Keratinocyte (primary cell): ENCODE measurements around the gene FHIT.

Experiments
- EZH2 ChIP-seq: IDR thresholded peaks from one replicate; pipeline ENCODE4 v1.6.1; 2012; ENCODE audit warnings: inconsistent platforms, mild to moderate bottlenecking, low read length, moderate library complexity
- TF ChIP-seq, protein P1 (sequence below), 3 experiments: IDR thresholded peaks in 1 of 3; conservative IDR thresholded peaks in 1 of 3; optimal IDR thresholded peaks in 1 of 3; 2 replicates in 2 of 3; 3 replicates in 1 of 3; pipeline versions ENCODE3 to v1.5.1; 2011; ENCODE audit warnings: low read length in 3 of 3, mild to moderate bottlenecking in 3 of 3, moderate library complexity in 2 of 3, control low read depth in 1 of 3, inconsistent platforms in 1 of 3; ENCODE audit not compliant: insufficient read depth in 2 of 3; ENCODE audit errors: extremely low read depth in 1 of 3

DNA sequence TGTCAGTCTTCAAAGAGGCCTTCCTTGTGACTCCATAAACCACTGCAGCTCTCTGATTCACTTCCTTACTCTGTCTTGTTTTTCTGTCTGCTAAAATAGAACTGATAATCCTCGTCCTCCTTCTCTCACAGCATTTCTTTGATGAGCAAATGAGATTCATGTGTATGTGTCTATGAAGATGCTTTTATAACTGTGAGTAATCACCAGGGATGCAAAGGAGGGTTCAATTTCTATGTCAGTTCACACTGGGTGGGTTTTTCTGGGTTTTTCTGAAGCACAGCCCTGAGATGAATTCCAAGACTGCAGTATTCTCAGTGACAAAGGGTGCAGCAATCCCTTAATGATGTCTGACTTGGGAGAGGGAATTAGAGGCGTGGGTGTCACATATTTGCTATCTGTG is 1454.8 kb downstream of the FHIT start:
- TF ChIP-seq, protein P1, sequence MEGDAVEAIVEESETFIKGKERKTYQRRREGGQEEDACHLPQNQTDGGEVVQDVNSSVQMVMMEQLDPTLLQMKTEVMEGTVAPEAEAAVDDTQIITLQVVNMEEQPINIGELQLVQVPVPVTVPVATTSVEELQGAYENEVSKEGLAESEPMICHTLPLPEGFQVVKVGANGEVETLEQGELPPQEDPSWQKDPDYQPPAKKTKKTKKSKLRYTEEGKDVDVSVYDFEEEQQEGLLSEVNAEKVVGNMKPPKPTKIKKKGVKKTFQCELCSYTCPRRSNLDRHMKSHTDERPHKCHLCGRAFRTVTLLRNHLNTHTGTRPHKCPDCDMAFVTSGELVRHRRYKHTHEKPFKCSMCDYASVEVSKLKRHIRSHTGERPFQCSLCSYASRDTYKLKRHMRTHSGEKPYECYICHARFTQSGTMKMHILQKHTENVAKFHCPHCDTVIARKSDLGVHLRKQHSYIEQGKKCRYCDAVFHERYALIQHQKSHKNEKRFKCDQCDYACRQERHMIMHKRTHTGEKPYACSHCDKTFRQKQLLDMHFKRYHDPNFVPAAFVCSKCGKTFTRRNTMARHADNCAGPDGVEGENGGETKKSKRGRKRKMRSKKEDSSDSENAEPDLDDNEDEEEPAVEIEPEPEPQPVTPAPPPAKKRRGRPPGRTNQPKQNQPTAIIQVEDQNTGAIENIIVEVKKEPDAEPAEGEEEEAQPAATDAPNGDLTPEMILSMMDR (optimal IDR thresholded peaks at IDR 0.05 in 1 of 3, IDR thresholded peaks at IDR 0.05 in 1 of 3, conservative IDR thresholded peaks at IDR 0.05 in 1 of 3; ENCODE audit: extremely low read depth in 1 of 3, insufficient read depth in 2 of 3, low read length in 3 of 3): no peak
- no peak for TF ChIP-seq EZH2
